NCI-H345 treated with DMSO at 0.1 percent for 48 hours (cell line): ENCODE measurements around the gene GFOD1.

Experiments used
- DNase-seq: peaks from one replicate; lab custom pipeline; 2025; ENCODE audit not compliant: unreplicated experiment; lab: John Stamatoyannopoulos, UW

The GFOD1 gene

DNA sequence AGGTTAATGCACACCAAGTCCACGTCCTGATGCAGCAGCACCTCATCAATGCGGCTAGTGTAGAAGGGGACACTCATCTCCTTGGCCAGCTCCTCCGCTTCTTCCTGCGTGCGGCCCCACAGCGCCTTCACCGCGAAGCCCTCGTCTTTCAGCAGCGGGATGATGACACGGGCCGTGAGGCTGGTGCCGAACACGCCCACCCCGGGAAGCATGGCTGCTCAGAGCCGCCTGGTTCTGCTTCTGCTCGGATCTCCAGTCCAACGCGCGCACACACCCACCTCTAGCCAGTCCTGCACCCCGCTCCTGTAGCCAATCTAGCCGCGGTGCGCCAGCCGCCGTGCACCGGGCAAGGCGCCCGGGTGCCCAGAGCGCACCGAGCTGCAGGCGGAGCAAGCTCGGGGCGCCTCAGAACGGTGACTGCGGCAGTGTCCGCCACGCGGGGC is 700 bp downstream of the GFOD1 start:
- no peak for DNase-seq

DNA sequence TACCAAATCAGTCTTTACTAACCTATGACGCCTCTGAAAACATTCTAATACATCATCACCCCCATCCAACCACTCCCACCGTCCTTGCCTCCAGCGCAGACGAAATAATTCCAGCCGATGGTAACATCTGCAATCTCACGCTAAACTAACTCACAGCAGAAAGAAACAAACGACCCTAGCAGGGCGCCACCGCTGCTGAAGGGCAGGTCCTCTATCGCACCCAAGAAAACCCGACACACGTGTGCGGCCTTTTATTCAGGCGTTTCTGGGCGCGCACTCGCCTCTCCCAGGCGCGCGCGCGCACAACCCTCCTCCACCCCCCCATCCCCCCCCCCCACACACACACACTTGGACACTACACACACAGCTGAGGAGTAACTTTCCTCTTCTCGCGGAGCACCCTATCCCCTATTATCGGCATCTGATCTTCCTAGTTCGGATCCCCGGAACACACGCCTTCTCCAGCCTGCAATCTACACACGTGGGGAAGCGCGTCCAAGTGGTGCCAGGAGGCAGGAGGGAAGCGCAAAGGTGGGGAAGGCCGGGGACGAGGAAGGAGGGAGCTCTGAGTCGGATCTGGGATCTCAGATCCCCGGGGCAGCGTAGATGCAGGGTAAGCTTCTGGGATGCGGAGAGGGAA is 1.4 kb downstream of the GFOD1 start:
- no peak for DNase-seq

DNA sequence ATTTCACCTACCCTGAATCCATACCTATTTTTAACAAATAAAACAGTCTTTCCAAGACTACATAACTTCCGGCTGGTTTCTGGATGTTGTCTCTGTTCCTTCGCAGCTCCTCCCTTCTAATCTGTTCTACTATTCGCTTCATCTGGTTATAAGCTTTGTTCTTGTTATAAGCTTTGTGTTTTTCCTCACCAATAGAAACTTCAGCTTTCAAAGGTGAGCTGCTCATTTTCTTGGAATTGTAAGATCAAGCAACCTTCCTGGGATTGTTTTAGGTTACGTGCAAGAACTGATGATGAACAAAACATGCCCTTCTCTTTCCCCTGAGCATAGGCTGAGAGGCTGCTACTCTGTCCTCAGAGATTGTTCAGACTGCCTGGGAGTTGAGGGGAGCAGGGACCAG is 2.1 kb downstream of the GFOD1 start:
- DNase-seq, result no peak

DNA sequence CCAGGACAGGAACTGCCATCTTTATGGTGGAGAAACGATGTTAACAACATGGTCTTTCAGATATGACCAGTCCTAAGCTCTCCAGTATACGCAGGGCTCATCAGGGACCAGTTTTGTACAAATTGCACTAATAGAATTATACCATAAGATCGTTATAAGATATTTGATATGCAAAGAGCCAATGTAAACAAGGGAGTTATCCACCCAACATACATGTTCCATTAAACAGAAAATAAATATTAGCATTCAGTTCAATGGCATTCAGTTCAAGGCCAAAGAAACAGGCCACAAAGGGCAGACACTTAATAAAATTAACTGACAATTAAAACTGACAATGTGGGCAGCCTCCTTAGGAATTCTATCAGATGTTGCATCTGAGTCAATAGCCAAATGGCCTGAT is 2.6 kb downstream of the GFOD1 start:
- DNase-seq, result no peak

DNA sequence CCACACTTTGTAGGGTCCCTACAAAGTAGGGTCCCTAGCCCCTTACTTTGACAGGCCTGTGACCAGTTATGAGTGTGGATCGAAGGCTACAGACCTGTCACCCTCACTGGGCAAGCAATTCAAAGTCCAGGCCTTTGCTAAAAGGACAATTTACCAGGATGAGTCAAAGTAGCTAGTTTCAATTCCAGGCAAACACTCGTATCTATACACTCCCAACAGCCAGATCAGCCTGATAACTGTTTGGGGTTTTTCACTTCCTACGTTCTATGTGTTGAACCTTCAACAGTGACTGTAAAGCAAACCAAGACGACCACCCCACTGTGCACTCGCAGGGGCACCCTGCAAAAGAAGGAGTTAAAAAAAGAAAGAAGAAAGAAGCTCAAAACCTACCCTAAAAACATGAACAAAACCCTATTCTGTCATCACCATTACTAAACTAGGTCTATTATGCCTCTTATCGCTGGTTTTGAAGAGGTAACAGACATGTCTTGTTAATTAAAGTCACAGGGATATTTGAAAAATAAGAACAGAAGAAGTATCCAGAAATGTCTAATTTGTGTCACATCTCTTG is 3.2 kb downstream of the GFOD1 start:
- DNase-seq, result no peak

DNA sequence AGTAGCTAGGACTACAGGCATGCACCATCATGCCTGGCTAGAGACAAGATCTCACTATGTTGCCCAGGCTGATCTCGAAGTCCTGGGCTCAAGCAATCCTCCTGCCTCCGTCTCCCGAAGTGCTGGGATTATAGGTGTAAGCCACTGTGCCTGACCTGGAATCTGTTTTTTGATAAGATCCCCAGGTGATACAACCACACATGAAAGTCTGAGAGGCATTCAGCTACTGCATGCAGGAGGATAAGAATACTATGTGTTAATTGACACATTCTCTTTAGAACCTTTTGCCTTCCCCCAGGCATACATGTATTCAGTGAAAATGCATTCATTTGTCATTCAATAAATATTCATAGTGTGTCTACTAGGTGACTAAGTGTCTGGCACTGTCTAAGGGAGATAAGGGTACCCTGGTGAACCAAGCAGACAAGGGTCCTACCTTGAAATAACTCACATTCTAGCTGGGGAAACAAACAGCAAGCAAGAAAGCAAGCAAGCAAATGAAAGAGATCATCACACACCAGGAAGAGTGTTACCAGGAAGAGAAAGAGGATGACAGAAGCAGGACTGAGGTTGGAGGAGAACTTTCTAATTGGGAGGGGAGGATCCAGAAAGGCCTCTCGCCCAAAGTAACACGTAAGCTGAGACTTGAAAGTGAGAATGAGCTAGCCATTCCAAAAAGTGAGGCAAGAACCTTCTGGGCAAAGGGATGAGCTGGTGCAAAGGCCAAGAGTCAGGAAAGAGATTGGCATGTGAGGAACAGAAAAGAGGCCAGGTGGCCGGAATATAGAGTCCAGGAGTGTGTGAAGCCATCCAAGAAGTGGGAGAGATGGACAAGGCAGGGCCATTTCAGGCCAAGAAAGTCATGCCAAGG is 6.5 kb downstream of the GFOD1 start:
- DNase-seq, result no peak

DNA sequence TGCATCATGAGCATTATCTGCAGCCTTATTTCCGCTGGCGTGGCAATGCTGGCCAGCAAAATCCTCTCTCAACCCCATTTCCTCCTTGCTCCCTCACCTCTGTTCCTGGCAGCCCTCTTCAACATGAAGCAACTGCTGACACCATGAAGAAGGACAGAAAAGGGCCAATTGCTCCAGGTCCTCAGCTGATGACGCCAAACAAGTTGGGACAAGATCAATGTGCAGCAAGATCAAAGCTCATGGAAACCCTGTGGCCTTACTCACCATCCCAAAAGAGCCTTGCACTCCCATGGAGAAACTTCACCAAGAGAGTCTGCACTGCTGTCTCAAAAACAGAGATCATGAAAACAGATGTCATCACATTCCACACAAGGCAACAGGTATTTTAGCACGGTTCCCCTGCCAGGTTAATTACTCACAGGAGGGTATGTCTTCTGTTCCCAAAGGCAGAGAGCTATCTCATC is 7.4 kb downstream of the GFOD1 start:
- no peak for DNase-seq

DNA sequence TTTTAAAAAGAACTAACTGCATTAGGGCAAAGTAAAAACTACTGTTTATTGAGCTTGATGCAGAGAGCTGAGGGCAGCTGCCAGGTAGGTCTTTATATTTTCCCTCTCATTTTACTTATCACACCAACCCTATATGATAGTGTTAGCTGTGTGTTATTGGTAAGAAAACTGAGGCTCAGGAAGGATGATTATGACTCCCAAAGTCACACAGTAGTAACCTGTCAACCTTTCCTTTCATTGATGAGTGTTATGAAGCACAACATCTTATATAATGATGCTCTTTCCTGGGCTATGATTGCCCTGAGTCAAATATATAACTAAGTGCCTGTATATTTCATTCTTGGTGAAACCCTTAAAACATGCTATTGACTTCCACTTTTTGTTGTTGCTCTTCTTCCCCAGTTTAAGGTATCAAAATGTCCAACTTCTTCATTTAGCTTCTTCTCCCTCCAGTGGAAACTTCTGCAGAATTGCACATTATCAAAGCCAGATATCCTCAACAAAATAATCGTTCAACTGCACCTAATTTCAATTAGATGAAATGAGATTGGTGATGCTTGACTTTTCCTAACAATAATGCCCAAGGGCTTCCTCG is 8.1 kb downstream of the GFOD1 start:
- no peak for DNase-seq

DNA sequence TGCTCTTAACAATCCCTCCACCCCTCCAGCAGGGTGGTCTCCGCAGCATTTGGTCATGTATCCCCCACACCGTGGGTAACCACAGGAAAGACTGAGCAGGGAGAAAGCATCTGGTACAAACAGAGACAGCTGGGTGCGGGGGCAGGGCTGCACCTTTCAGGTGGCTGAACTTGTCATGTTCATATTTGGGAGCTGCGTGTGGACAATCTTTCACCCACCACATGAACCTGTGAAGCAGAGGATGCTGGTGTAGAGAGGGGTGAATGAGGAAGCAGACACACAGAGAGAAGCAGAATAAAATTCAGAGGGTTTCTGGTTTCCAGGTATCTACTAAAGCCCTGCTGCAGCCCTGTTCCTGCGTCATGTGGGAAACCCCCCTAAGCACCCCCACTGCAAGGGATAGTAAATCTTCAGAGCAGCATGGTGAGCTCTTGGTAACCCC is 8.9 kb downstream of the GFOD1 start:
- no peak for DNase-seq

DNA sequence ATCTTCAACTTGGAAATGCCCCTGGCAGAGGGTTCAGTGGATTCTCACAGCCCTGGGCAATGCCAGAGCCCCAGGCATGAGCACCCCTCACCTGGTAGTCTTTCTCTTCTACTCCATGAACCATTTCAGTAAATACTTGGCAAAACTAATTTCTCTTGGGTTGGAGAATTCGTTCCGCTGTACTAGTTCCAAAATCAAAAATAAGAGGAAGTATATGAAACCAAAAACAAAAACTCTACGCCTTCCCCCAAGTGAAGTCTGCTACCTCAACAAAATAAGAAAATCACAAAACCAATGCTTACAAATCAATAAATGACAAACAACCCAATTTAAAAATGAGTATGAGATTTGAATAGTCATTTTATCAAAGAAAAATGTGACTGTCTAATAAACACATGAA is 12.6 kb downstream of the GFOD1 start:
- DNase-seq, result no peak

DNA sequence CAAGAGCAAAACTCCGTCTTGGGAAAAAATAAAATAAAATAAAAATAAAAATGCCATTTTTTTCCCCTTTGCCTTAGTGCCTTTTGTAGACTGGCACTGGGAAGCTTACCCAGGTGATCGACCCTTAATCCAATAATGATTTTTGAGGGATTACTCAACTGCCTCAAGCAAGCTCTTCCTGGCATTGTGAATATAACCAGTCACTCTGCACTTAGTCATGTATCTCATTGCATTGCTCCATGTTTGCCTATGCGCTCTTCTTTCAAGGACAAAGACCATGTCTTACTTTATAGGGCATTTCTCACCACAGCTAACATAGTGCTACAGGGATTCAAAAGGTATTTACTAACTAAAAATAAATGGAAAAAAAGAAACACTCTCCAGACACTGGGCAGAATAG is 13.0 kb downstream of the GFOD1 start:
- DNase-seq, result no peak

DNA sequence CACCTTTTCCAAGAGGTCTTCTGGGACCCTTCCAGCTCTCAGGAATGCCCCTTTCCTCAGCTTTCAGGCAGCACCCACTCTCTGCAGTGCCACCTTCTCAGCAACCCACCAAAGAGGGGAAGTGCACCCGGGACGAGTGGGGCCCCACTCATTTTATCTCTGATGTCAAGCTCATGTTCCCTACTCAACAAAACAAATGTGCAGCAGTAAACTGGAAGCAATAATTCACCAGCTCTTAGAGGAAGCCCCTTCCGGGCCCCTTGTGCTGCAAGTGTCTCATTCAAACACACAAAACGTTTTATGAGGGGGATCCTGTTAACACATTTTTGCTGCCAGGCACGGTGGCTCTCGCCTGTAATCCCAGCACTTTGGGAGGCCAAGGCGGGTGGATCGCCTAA is 13.6 kb downstream of the GFOD1 start:
- no peak for DNase-seq

DNA sequence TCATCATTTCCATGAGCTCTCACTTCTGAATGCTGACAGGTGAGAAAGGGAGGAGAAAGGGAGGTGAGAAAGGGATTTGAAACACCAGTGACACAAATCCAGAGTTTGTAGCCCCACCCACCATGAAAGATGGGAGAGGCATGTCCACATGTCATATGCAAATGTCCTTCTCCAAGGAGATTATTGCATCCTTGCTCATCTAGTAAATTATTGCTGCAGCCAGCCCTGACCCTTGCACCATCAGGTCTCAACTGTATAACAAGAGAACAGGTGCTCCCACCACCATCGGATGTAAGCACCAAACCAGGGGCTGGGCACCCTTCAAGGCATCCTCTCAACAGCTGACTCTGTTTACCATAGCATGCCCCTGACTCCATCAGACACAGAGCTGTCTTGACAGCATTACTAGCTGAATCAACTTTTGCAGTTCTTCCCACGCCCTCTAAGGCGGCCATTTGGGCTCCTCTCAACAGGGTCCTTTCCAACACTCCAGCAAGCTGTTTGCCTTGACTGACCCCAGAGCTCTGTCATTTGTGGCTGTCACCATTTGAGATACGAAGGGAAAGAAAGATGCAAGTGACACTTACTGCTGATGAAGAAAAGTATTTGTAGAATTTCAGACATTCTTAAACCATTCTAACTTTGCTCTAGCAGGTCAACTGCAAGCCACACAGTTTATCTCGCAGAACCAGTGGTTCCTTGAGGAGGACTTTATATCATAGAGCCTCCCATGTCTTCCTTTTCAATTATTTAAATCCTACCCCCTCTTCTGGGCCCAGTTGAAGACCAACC is 14.2 kb downstream of the GFOD1 start:
- no peak for DNase-seq

DNA sequence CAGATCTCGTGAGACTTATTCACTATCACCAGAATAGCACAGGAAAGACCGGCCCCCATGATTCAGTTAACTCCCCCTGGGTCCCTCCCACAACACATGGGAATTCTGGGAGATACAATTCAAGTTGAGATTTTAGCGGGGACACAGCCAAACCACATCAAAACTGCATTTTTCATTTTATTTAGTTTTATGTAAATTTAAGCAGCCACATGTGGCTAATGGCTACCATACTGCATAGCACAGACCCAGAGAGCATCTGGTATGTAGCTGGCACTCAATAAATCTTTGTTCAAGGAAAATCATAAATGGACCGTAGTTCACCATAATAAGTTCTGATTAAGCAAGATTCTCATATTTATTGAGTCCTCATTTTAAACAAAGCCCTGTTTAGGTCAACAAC is 15.3 kb downstream of the GFOD1 start:
- no peak for DNase-seq

DNA sequence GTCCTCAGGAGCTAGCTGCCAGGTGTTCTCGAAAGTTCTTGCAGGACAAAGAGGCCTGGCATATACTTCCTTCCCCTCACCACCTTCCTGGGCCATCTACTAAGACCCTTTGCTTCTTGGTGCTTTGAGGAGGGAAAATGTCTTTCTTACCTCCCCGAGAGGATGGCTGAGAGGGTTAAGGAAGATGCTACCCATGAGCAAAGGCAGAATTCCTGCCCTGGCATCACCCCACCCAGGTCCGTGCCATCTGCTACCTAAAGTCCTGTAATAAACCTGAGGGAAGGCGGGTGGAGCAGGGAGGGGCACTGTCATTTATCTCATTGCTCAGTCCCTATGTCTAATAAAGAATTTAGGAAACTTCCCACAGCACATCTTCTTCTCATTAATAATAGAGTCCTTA is 16.2 kb downstream of the GFOD1 start:
- no peak for DNase-seq

DNA sequence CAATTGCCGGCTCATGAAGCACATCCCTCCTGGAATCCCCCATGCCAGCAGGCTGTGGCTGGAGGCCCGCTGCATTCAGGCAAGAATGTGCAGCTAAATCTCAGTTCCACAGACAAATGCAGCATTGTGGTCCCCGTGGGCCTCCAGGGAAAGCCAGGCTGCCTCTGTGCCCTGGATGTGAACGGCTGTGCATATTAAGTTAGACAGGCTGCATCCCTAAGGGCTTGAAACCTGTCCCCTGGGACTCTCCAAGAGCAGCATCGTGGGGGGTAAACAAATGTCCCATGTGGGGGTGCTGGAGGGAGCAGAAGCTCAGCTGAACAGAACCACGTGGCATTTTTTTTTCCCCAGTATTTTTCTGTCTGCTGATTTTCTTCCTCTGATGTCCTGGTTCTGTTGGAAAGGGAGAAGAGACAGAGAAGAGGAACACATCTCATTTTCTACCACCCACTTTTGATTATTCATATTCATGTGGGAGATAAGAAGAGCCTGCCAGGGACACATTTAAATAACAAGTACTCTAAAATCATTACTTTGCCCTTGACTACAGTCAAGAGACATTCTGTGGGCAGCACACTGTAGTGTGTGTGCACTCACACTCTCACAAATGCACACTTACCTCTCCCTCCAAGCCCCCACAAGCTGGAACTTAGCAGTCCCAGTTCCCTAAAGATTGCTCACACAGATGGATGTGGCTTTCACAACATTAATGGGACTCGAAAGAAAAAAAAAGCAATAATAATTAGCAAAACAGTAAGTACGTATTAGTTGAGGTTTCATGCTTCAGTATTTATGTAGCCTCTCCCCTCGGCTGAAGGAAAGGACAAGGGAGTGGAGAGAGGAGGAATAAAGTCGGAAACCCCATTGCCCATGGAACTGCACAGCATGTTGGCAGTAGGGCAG is 16.9 kb downstream of the GFOD1 start:
- no peak for DNase-seq

DNA sequence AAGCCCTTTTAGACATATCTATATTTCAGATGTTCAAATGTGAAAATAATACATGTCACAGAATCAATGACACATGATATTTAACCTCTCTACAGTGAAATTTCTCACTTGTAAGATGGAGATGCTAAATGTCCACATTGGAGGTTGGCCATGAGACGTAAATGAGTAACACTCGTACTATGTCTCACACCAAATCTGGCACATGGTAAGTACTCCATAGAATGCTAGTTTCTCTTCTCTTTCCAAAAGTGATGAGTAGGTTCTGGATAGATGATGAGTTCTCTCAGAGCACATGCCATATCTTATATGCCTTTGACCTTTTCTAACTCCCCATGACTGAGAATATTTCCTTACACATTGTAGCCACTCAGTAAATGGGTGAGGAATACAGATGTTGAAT is 17.7 kb downstream of the GFOD1 start:
- no peak for DNase-seq

DNA sequence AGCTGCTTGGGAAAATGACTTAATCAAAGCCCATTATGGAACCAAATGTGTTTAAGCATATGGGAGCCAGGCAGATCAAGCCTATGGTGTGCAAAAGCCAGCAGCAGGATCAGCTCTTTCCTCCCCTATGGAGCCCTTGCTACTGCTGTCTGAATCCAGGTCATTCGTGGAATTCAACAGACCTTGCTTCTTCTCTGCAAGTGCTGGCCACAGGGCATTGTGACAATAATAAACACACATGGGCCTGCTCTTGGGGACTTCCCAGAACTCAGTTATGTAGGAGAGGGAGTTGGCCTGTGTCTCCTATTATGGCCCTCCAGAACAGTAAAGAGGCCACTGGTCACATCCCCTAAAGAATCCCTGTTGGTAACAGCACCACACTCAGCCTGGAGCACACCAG is 18.6 kb downstream of the GFOD1 start:
- DNase-seq, result no peak

DNA sequence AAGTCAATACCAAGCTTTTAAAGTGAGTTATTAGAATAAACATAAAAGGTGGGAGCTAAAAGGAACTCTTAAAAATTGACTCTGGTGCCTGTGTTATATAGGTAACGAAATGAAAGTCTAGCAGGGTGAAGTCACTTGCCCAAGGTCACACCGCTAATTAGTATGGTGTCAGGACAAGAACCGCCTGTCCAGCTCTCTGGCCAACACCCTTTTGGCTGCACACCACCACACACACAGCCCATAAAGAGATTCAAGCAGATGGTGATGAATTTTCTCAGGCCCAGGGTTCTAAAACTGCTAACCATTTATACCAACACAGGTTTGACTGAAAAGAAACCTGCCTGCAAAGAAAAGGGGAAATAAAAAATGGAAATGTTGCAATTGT is 20.2 kb downstream of the GFOD1 start:
- DNase-seq, result no peak
